22Rv1 (cell line): ENCODE measurements around the gene ERN1.
"Not testable (repeated sequence)": the region's sequence is repeated elsewhere in the genome, so short reads cannot be mapped to it uniquely, and the experiment has no call there.

Experiments used
- ZFX ChIP-seq: fragments of 450-650 bp; IDR thresholded peaks from 2 replicates; pipeline ENCODE4 v1.6.1; 2017; ENCODE audit warnings: antibody characterized with exemption, borderline replicate concordance
- TF ChIP-seq, protein P1 (sequence below): fragments of 450-650 bp; IDR thresholded peaks from 2 replicates; pipeline ENCODE4 v1.5.1; 2017; ENCODE audit warnings: mild to moderate bottlenecking

DNA sequence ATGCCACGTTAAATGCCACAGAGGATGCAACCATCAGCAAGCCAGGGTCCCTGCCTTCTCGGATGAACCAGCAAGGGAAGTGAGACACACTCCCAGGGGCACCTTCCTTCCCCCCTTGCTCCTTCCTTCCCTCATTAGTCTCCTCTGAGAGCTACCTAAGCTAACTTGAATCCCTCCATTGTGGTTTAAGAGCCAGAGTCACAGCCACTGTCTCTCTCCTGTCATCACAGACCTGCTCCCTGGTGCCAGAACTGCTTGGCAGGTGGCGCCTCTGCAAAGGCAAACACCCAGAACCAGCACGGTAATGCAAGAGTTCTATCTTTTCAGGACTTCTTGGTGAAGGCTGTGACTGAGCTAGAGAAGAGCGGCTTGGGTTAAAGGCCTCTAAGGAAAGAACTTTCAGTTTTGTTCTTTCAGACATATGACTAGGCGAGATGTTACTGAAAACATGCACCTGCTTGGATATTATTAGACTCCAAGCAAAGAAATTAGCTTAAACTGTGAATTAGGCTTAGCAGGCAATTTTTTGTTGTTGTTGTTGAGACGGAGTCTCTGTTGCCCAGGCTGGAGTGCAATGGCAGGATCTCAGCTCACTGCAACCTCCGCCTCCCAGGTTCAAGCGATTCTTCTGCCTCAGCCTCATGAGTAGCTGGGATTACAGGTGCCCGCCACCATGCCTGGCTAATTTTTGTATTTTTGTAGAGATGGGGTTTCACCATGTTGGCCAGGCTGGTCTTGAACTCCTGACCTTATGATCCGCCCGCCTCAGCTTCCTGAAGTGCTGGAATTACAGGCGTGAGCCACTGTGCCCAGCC is 8.8 kb downstream of the ERN1 start:
- TF ChIP-seq, protein P1, sequence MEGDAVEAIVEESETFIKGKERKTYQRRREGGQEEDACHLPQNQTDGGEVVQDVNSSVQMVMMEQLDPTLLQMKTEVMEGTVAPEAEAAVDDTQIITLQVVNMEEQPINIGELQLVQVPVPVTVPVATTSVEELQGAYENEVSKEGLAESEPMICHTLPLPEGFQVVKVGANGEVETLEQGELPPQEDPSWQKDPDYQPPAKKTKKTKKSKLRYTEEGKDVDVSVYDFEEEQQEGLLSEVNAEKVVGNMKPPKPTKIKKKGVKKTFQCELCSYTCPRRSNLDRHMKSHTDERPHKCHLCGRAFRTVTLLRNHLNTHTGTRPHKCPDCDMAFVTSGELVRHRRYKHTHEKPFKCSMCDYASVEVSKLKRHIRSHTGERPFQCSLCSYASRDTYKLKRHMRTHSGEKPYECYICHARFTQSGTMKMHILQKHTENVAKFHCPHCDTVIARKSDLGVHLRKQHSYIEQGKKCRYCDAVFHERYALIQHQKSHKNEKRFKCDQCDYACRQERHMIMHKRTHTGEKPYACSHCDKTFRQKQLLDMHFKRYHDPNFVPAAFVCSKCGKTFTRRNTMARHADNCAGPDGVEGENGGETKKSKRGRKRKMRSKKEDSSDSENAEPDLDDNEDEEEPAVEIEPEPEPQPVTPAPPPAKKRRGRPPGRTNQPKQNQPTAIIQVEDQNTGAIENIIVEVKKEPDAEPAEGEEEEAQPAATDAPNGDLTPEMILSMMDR, result not testable (repeated sequence)
- not testable (repeated sequence) for TF ChIP-seq ZFX
